ENCODE results near the gene ZNF438.

Gene ZNF438

DNA sequence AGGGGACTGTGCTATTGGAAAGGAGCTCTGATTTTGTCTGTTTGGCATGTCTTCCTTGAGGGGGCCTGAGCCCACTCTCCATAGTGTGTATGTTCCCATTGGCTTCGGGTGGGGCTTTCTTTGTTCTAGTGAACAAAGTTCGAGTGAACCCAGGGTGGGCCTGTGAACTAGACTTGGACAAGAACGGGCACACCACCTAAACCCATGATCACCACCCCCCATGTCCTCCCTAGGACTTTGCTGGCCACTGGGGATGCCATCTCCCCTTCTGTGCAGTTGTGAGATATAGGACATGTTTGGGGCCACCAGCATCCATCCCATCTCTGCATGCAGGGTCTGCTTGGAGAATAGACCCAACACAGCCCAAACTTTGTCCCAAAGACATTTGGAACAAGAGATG lies 206.6 kb downstream of the ZNF438 start:
- DNase-seq (ENCODE audit: low spot score): no peak

DNA sequence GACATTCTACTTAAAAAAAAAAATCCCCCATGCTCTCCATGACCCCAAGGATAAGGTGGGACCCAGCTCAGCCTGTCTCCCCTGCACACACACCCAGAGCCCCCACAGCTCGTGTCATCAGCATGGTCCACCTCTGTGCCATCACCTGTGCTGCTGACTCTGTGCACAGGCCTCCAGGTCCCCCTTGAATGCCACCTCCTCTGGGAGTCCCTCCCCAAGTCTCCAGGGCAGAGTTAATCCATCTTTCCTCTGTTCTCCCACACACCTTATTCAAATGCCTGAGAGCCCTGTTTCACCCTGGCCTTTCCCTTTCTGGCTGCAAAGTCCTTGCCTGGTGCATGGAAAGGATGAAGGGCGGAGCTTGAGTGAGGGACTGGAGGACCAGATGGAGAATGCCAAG lies 208.0 kb downstream of the ZNF438 start:
- DNase-seq (ENCODE audit: low spot score): no peak

DNA sequence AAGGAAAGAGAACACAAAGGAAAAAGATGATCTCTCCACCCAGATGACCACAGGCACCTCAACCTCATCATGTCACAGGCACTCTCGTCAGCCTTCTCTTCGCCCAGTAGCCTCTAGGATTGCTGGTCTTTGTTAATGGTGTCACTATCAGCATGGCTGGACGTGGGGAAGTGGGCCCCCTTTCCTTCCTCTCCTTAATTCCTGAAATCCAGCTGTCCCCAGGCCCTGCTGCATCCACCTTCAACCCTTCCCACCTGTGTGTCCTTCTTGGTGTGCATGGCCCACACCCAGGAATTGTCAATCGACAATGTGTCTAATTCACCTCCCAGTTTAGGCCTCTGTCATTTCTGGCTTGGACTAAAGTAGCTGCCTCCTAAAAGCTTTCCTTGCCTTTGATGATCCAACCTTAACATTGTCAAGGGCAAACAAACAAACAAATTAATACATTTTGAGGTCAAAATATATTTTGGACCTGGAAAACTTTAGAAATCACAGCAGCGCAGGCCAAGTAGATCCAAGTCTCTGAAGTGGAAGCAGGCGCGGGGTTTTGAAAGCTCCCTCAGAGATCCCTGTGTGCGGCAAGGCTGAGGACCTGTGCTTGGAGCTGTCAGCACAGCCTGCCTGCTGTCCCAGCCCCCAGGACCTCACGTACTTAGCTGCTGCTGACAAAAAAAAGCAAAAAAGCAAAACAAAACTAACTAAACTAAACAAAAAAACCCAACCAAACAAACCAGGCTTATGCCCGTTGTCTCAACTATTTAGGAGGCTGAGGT lies 208.8 kb downstream of the ZNF438 start:
- DNase-seq (ENCODE audit: low spot score): no peak

DNA sequence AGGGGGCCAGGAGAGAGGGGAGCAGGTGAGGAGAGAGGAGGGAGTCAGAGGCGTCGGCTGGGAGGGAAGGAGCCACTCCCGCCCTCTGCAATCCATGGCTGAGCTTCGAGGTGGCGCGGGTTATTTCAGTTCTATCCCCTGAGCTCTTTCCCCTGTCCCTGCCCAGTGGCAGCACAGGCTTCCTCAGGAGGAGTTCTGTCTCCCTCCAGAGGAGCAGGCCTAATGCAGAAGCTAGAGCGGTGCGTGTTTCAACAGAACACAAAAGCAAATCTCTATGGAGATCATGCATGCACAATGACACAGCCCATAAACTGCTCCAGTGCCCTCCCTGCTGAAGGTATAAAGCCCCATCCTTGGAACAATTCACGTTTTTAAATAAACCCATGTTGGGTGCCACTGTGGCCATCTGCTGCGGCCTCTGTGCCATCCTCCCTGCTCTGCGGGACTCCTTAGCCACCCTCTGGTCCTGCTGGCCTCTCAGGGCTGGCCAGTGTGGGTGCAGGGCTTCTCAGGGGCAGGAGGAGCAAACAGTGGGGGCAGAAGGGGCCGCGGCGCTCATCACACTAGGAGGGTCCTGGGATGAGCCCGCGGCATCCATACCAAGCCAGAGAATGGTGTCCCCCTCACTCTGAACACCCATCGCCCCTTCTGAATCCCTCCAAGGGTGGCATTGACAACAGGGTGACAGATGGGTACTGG lies 209.5 kb downstream of the ZNF438 start:
- DNase-seq (ENCODE audit: low spot score): no peak

DNA sequence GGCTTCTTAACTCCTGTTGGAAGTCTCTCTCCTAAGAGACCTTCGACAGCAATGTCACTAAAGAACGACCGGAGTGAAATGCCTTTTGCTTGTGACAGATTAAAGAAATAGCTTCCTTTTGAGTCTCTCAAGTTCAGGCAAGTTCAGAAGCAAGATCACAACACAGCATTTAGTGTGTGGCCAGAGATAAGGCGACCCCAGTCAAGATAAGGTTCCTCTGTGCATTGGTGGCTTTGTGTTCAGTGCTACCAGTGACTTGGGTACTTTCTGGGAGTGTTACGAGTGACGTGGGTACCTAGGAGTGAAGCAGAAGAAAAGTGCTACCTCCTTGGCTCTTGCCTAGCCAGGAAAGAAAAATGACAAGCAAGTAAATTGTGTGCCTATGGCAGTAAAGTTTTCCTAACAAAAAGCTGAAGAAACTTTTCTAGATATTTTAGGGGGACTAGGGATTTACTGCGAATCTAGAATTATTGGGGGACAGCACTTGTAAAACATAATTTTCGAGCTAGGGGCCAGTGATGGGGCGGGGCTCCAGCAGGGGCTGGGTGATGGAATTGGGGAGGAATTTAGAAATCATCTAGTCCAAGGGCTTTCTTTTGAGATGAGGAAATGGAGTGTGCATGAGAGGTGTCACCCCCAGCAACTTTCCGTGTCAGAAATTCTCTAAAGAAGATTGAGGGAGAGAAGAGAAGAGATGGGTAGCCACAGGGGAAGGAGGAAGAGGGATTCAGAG lies 210.2 kb downstream of the ZNF438 start:
- no peak for DNase-seq (ENCODE audit: low spot score)

DNA sequence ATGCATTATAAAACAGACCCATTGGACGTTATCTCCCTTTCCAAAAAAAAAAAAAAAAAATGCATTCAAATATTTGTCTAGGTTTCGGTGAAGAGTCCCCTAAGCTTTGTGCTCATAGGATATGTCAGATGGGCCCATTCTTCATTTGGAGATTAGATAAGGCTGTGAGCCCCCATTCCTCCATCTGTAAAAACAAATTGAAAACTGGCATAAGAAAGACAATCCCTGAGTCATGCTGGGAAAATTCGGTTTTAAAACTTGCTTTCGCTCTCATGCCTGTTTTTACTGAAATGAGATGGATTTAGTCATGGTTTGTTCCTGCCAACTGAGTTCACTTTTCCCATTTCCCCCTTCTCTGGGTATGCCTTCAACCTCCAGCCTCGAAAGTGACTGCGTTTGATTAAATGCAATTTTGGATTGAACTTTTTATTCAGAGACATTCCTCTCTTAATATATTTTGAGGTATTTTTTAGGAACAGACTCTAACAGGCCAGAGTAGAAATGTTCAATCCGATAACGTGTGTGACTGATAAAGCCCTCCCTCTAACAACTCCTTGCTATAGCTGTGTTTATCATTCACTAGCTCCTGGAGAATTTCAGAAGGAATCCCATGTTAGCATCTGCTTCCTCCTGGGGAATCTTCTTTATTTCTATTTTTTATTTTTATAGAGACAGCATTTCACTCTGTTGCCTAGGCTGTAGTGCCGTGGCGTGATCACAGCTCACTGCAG lies 211.2 kb downstream of the ZNF438 start:
- no peak for DNase-seq (ENCODE audit: low spot score)

DNA sequence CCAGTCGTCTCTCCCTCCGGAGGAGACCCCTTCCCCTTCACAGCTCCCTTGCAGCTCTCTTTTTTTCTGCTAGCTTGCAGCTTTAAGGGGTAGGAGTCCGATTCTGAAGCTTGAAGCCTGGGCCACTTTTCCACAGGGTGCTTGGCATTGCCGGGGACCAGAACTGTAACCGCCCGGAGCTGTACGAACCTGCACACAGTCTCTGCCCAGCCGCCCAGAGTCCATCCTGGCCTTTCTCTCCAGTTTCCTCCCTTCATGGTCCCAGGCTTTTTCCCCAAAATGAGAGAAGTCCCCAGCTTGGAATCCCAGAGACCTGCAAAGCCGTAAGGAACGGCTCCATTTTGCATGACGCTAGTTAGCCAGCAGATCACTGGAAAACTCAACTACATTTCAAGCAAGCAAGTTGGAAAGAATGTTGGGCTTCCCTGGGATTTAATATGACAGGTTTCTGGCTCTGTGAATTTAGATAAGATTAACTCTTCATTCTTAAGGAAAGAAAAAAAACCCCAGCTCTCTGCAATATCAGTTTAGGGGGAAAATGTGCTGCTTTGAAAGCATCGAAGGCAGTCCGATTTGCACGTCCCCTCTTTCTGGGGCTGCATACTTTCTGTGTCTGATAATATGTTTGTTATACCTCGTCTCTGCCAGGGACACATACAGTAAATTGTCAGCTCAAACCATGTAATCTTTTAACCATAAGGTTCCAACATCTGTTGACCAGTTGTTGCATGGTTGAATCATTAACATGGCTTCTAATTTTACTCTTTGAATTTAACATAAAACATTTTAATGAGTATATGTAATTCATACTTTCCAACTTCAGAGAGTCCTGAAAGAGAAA lies 212.1 kb downstream of the ZNF438 start:
- DNase-seq (ENCODE audit: low spot score): no peak

DNA sequence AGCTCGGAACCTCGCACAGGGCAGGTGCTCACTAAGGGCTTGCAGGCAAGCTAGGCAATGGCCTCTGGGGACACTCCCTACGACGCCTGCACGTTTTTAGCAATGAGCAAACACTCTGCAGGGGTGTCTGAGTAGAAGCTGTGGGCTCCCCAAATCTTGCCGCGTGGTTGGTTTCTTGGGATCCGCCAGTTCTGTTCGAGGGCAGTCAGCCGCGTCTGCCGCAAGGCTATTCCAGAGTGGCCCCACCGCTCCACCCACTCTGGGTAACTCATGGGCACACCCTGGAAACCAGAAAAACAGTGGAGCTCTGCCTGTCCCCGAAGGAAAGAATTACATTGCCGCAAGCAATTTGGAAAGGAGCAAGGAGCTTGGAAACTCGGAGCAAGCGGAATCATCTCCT lies 212.8 kb downstream of the ZNF438 start:
- DNase-seq (ENCODE audit: low spot score): no peak

DNA sequence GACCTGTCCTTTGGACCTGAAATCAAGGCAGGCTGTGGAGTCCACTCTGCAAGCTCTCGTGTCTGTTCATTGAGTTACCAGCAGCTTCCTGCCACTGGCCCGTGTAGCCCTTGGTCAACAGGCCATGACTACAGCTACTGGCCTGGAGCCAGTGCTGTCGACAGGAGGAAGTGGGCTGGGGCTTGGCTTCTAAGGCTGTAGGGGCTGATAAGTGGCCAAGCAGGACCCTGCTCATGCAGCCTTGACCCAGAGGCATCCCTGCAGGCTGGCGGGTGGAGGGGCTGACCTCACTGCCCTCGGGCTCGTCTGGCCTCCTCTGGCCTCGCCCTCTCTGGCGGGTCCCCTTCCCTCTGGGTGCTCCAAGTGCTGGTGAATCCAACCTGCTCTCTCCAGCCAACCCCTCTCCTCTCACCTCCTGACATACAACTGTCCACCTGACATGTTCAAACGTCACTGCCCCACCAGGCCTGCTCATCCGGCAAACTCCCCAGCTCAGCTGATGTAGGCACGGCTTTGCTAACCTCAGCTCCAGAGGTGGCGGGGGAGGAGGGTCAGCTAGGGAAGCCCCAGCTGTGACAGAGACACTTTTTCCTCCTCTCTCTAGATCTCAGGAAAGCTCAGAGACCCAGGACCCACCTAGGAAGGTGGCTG lies 213.5 kb downstream of the ZNF438 start:
- DNase-seq (ENCODE audit: low spot score): no peak

DNA sequence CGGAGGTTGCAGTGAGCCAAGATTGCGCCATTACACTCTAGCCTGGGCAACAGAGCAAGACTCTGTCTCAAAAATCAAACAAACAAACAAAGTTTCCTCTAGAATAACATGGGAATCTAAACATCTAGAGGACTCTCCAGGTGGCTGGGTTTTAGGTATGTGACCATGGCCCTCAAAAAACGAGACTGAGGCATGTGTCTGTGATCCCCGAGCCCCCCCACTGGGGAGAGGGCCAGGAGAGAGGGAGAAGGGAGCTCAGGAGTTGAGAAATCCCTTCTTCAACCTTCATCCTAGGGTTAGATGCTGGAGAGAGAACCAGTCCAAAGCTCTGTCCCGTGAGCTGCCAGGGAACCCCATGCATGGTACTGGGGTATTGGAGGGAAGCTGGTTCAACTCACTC lies 214.1 kb downstream of the ZNF438 start:
- no peak for DNase-seq (ENCODE audit: low spot score)

DNA sequence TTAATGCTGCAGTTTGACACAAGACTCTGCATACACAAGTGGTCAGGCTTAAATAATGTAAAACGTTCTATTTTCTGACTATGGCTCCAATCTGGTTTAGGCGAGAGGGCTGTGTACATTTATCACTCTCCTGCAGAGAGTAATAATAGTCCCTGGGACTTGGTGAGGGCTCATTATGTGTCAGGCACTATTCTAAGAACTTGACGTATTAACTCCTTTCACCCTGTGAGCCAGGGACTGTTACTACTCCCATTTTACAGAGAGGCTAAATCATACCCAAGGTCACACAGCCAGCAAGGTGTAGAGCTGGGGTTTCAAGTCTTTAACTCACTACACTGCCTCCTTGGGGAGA lies 214.9 kb downstream of the ZNF438 start:
- no peak for DNase-seq (ENCODE audit: low spot score)

DNA sequence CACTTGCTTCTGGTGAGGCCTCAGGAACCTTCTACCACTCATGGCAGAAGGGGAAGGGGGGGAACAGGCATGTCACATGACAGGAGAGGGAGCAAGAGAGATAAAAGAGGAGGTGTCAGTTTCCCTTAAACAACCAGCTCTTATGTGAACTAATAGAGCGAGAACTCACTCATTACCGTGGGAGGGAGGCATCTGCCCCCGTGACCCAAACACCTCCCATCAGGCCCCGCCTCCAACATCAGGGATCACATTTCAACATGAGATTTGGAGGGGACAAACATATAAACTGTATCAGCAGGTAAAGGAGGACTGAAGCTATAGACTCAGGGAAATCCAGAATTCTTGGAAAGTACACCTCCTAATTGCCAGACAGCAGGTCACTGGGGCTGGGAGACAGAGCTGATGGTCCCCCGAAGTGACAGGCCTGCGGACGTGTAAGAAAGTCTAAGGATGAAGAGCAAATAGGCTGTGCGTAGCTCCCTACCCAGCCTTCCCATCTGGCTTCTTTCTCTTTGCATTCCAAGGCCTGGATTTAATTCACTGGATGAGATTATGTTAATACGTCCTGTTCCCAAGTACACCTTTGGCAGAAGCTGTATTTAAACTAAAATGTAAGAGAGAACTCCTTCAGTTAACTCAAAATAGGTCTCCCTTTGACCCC lies 215.4 kb downstream of the ZNF438 start:
- no peak for DNase-seq (ENCODE audit: low spot score)

DNA sequence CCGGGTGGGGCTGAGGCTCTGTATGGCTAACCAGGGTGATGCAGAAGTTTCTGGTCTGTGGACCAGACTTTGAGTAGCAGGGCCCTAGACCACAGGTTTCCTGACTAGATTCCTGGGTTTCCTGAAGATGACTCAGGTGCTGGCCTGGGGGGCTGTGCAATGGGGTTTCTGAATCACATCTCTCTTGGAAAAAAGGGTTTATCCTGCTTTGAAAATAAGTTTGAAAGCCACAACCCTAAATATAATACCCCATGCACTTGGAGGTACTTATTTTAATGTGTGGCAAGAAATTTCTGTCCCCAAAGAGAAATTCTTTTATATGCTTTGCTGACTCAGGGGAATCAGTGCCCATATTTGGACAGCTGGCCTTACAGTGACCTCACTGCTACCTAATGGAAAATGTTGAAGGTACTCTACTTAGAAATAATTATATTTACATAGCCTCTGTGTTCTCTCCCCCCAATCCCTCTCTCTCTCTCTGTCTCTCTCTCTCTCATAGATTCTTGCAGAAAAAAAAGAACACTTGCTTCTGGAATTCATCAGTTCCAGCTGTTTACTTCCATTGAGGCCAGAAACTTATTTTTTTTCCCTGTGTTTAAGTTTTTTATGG lies 217.7 kb downstream of the ZNF438 start:
- DNase-seq (ENCODE audit: low spot score): no peak

DNA sequence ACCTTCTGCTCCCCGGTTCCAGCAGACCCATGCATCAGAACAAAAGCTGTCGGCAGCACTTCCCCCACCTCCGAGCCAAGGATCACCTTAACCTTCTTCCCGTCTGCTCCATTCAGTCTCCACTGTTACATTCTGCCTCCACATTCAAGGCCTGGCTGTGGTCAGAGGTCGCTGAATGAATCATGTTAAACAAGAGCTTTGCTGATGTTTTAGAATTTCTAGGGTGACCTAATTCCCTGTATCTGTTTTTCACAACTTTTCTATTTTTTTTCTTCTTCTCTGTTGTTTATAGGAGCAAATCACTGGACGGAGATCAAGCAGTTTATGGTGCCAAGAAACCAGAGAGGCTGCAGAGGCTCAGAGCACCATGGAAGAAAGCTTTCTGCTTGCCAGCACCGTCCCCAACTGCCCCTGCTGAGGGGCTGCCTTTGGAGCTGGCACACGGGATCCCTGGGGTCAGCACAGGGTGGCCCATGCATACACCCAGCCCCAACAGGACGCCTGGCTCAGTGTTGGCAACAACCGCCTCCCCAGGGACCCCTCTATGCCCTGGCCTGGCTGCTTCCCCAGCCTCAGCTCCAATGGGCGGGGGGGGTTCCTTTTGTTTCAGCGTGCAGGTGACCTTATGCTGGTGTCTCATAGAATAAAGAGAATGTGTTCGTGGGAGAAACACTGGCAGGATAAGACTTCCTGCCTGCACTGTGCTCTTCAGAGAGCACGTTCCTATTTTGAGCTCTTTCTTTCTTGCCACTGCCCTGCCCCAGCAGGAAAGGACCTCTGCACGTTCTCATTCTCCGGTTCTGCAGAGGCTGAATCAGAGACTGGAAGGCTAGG lies 219.4 kb downstream of the ZNF438 start:
- peak; percentile 17 for DNase-seq (ENCODE audit: low spot score)

DNA sequence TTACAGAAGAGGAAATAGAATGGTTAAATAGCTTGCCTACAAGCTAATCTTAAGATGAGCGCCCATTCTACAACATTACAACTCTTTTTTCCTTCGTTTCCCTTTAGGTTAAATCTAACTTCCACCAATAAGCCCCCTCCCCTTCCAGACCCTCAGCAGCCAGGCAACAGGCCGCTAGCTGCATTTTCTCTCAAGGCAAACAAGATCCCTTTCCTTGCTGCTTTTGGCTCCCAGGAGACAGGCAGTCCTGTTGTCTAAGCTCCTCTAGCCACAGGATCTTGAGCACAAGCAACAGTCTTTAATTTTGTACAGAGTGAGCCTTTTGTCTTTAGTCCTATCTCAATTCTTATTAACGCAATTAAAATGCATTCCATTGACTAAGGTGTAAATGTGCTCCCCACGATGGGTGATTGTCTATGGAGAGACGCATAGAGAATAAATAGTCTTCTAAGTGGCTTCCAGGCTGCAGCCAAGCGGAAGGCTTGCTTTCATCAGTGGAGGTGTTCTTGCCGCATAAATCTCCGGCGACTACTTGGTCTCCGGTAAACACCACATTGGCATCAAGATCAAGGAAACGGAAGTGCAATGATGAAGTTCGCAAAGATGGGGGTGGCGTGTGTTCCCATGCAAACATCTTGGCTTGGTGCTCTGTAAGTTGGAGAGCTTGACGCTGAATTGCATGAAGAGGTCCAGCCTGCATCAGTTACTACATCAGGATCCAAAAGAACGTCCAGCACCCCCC lies 220.2 kb downstream of the ZNF438 start:
- DNase-seq (ENCODE audit: low spot score): no peak

DNA sequence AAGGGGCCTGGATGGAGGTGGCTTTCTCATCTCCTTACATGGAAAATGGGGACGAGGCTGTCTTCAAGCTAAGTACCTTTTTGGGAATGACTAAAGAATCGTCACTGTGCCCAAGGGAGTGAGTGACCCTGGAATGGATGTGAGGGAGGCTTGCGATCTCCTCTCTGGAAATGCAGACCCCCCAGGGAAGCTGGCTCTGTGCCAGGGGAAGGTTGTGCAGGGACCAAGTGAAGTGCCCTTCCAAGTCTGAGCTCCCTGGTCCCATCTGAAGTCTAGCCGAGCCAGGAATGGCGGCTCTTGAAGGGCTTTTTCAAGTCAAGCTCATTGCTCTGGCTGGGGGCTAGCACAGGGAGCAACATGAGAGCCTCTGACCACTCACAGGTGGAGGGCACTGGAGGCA lies 221.2 kb downstream of the ZNF438 start:
- no peak for DNase-seq (ENCODE audit: low spot score)

DNA sequence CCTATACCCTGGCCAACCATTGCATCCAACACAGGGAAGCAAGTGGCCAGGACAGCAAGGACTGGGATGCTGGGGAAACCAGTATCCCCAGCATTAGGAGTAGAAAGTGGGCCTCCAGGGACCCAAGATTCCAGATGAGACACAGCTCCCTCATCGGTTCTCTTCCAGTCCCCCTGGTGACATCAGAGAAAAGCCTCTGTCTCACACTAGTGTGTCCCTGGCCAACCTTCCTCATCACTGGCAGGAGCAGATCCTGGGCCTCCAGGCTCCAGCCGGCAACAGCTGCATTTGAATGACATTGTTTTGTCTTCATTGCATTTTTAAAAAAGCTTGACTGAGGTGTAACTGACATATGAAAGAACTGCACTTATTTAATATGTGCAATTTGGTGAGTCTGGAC lies 224.8 kb downstream of the ZNF438 start:
- no peak for DNase-seq (ENCODE audit: low spot score)

DNA sequence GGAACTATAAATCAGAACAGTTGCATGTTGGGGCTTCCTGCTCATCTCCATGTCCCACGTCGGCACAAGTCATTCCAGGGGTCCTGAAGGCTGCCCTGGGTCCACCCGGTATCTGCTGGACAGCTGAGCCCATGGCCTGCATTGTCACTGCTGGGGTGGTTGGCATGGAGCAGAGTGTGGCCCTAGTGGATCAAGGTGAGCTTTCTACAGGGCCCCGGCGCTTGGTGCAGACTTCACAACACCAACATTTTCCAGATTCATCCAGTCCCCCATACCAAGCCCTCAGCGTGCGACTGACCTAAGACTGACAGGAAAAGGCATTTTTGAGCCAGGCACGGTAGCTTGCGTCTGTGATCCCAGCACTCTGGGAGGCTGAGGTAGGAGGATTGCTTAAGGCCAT lies 226.6 kb downstream of the ZNF438 start:
- DNase-seq (ENCODE audit: low spot score): no peak

Measured in putamen (tissue), 1 donor.